Brain microvascular endothelial cell (primary cell): Measurements from ENCODE around the gene WNT2.

ENCODE experiments used
- DNase-seq: peaks from one replicate; pipeline ENCODE4 v3.0.0-alpha.2; 2020
- H3K27ac ChIP-seq: fragments of 250-450 bp; sonication (Bioruptor Pico); 2 replicates; pipeline ENCODE4 v1.5.1; 2020; ENCODE audit warnings: mild to moderate bottlenecking, moderate library complexity
- H3K27me3 ChIP-seq: fragments of 250-450 bp; sonication (Bioruptor Pico); replicated peaks from 2 replicates; pipeline ENCODE4 v1.5.1; 2020; ENCODE audit warnings: mild to moderate bottlenecking
- H3K36me3 ChIP-seq: fragments of 250-450 bp; sonication (Bioruptor Pico); replicated peaks from 2 replicates; pipeline ENCODE4 v1.5.1; 2020; ENCODE audit warnings: mild to moderate bottlenecking
- H3K4me3 ChIP-seq: 2 replicates; pipeline ENCODE4 v1.5.1; 2011; ENCODE audit warnings: low read depth, mild to moderate bottlenecking, control low read depth, low read length, moderate library complexity
- CTCF ChIP-seq: IDR thresholded peaks from 2 replicates; pipeline ENCODE4 v1.5.1; 2011; ENCODE audit warnings: low read depth, mild to moderate bottlenecking, moderate library complexity, low read length, control low read depth, inconsistent platforms; ENCODE audit errors: missing control alignments
- in situ Hi-C: cut with HindIII; loops from 2 replicates; pipeline ENCODE4 v1.10.0; 2017; ENCODE audit warnings: low sequenced_read_pairs, low pct_ligation_motif_present

Gene WNT2

GRCh38 chr7:117270371-117270770 lies 52.5 kb downstream of the WNT2 start:
- H3K36me3 ChIP-seq, result no peaks in the 10 kb centered on the region
- TF ChIP-seq CTCF, result no peak
- peak; percentile 48 for DNase-seq
- H3K4me3 ChIP-seq, result no peak overlapping the region
- in situ Hi-C loops, result no loop called here
- H3K27me3 ChIP-seq, result no peaks in the 10 kb centered on the region
- peak overlapping the region; percentile 99 for H3K27ac ChIP-seq

GRCh38 chr7:117269886-117270285 lies 53.0 kb downstream of the WNT2 start:
- Histone ChIP-seq H3K4me3 (no peak overlapping the region), H3K36me3 (no peaks in the 10 kb centered on the region), H3K27me3 (no peaks in the 10 kb centered on the region), H3K27ac (peak overlapping the region; percentile 99)
- in situ Hi-C loops, result no loop called here
- TF ChIP-seq CTCF, result no peak
- no peak for DNase-seq

GRCh38 chr7:117269417-117269816 lies 53.4 kb downstream of the WNT2 start:
- TF ChIP-seq CTCF, result no peak
- peak; percentile 92 for DNase-seq
- H3K4me3 ChIP-seq, result no peak overlapping the region
- in situ Hi-C loops, result no loop called here
- H3K36me3 ChIP-seq, result no peaks in the 10 kb centered on the region
- no peaks in the 10 kb centered on the region for H3K27me3 ChIP-seq
- H3K27ac ChIP-seq, result peak overlapping the region; percentile 99

GRCh38 chr7:117264716-117265115 lies 58.1 kb downstream of the WNT2 start:
- H3K27ac ChIP-seq, result no peak overlapping the region
- H3K4me3 ChIP-seq, result no peak overlapping the region
- no peak for DNase-seq
- in situ Hi-C loops, result no loop called here
- H3K27me3 ChIP-seq, result peaks cover 2% of the 10 kb centered on the region
- no peak for TF ChIP-seq CTCF
- no peaks in the 10 kb centered on the region for H3K36me3 ChIP-seq

- no peaks in the 10 kb centered on the region for H3K36me3 ChIP-seq
- H3K27ac ChIP-seq, result no peak overlapping the region
- no peak for TF ChIP-seq CTCF
- H3K4me3 ChIP-seq, result no peak overlapping the region
- in situ Hi-C loops, result no loop called here
- DNase-seq, result no peak
- peaks cover 7% of the 10 kb centered on the region for H3K27me3 ChIP-seq
Observed at GRCh38 chr7:117262546-117262945, 60.3 kb downstream of the WNT2 start.

GRCh38 chr7:117259615-117260014 lies 63.2 kb downstream of the WNT2 start:
- H3K4me3 ChIP-seq, result no peak overlapping the region
- no peak for DNase-seq
- no peak for TF ChIP-seq CTCF
- H3K36me3 ChIP-seq, result no peaks in the 10 kb centered on the region
- no peak overlapping the region for H3K27ac ChIP-seq
- H3K27me3 ChIP-seq, result peaks cover 20% of the 10 kb centered on the region
- in situ Hi-C loops, result no loop called here
